PC-3 (cell line): ENCODE measurements around the gene PPP1R12A. TPM values are rescaled to one million over a fixed set of nuclear protein-coding genes. Genes with fewer than 3 reads are reported as not detected.

Experiments
- ATAC-seq: fragments of 200-7000 bp; cut with Tn5 transposase; 2 replicates; pipeline ENCODE4 v1.9.1; 2020; ENCODE audit warnings: mild to moderate bottlenecking, moderate library complexity
- BruUV-seq: library from RNA; stranded (reverse); fragments of 400-500 nt; replicated peaks from 2 replicates; lab custom pipeline; 2021; lab: Mats Ljungman, UMichigan
- CTCF ChIA-PET: fragments of 300-600 bp; sonication (Branson Sonifier 250); formaldehyde crosslinking; loops from one replicate; lab custom pipeline; 2022; ENCODE audit warnings: antibody characterized with exemption; lab: Charles Lee
- POLR2A ChIA-PET: fragments of 300-600 bp; sonication (Branson Sonifier 250); formaldehyde crosslinking; loops from one replicate; lab custom pipeline; 2022; ENCODE audit warnings: antibody characterized with exemption; ENCODE audit not compliant: unreplicated experiment; lab: Charles Lee
- DNase-seq: peaks from one replicate; pipeline ENCODE4 v3.0.0-alpha.2; 2015
- H2AFZ ChIP-seq: fragments of 300-600 bp; sonication (generic); 2 replicates; pipeline ENCODE4 v1.6.0; 2016; ENCODE audit warnings: antibody characterized with exemption, low read length
- H3F3A ChIP-seq: fragments of 300-600 bp; sonication (generic); one replicate; pipeline ENCODE4 v1.6.0; 2017; ENCODE audit warnings: antibody characterized with exemption, low read length, control low read depth, mild to moderate bottlenecking; ENCODE audit not compliant: unreplicated experiment
- H3K27ac ChIP-seq: fragments of 300-600 bp; sonication (generic); 2 replicates; pipeline ENCODE4 v1.5.1; 2016; ENCODE audit warnings: mild to moderate bottlenecking, low read length
- H3K27me3 ChIP-seq: fragments of 300-600 bp; sonication (generic); 2 replicates; pipeline ENCODE4 v1.6.1; 2016; ENCODE audit warnings: low read length, mixed read lengths
- H3K36me3 ChIP-seq: fragments of 300-600 bp; sonication (generic); 2 replicates; pipeline ENCODE4 v1.6.1; 2016; ENCODE audit warnings: low read depth, mixed run types, low read length, mixed read lengths
- H3K4me1 ChIP-seq: fragments of 300-600 bp; sonication (generic); 2 replicates; pipeline ENCODE4 v1.5.1; 2016; ENCODE audit warnings: low read length; ENCODE audit not compliant: insufficient read depth
- H3K4me2 ChIP-seq: fragments of 300-600 bp; sonication (generic); 2 replicates; pipeline ENCODE4 v1.6.0; 2016; ENCODE audit warnings: low read length
- H3K4me3 ChIP-seq: fragments of 300-600 bp; sonication (generic); 2 replicates; pipeline ENCODE4 v1.5.1; 2016; ENCODE audit warnings: mild to moderate bottlenecking, low read length, mixed read lengths
- H3K79me2 ChIP-seq: fragments of 300-600 bp; sonication (generic); 2 replicates; pipeline ENCODE4 v1.6.1; 2017; ENCODE audit warnings: low read length, mixed read lengths
- H3K9ac ChIP-seq: fragments of 300-600 bp; sonication (generic); 2 replicates; pipeline ENCODE4 v1.6.0; 2016; ENCODE audit warnings: mild to moderate bottlenecking, low read length
- H3K9me2 ChIP-seq: fragments of 300-600 bp; sonication (generic); replicated peaks from 2 replicates; pipeline ENCODE4 v1.6.1; 2016; ENCODE audit warnings: mixed run types, low read length, mixed read lengths
- H3K9me3 ChIP-seq: fragments of 300-600 bp; sonication (generic); 2 replicates; pipeline ENCODE4 v1.6.1; 2016; ENCODE audit warnings: low read length, mixed read lengths
- H4K20me1 ChIP-seq: fragments of 300-600 bp; sonication (generic); 2 replicates; pipeline ENCODE4 v1.6.1; 2016; ENCODE audit warnings: low read length, mixed read lengths
- CTCF ChIP-seq: fragments of 300-600 bp; sonication (generic); conservative IDR thresholded peaks from 2 replicates; pipeline ENCODE4 v1.5.1; 2017; ENCODE audit warnings: antibody characterized with exemption, low read depth, mild to moderate bottlenecking, low read length
- EZH2 ChIP-seq: fragments of 300-600 bp; sonication (generic); IDR thresholded peaks from one replicate; pipeline ENCODE4 v1.6.1; 2017; ENCODE audit warnings: antibody characterized with exemption, mild to moderate bottlenecking, low read length; ENCODE audit not compliant: unreplicated experiment
- EZH2phosphoT487 ChIP-seq: fragments of 300-600 bp; sonication (generic); IDR thresholded peaks from 2 replicates; pipeline ENCODE4 v1.6.1; 2018; ENCODE audit warnings: mild to moderate bottlenecking, antibody characterized with exemption, low read length, borderline replicate concordance
- intact Hi-C: fragments of 100-400 bp; cut with micrococcal nuclease; formaldehyde crosslinking; loops from 2 replicates; pipeline ENCODE4 v1.9.0; 2023
- total RNA-seq: library from RNA; depleted of rRNA; stranded (reverse); fragments of >200 nt; gene quantifications from 2 replicates; pipeline ENCODE4 v1.2.3, GENCODE V29; 2014

The PPP1R12A gene
- total RNA-seq, 1 experiment from 2014 or later, result 43.2 TPM

- no peak overlapping the region for H3K4me2 ChIP-seq
- ATAC-seq (no peak), DNase-seq (no peak)
- H3K4me1 ChIP-seq, result no peaks in the 10 kb centered on the region
- ChIA-PET CTCF (no interaction called here), POLR2A (no interaction called here)
- intact Hi-C loops, result loop anchor here (5.0 kb wide), 1 partner anchor 426 kb away; no protein-coding TSS in a partner anchor
- no peak overlapping the region for H2AFZ ChIP-seq
- no peaks in the 10 kb centered on the region for H3K9me2 ChIP-seq
- no peaks in the 10 kb centered on the region for H3F3A ChIP-seq
- peaks cover 3% of the 10 kb centered on the region; the same call in 1 of the 2 replicates for H3K36me3 ChIP-seq
- peaks cover 5% of the 10 kb centered on the region; the same call in 1 of the 2 replicates for H3K9me3 ChIP-seq
- H3K9ac ChIP-seq, result no peak overlapping the region
- H3K27me3 ChIP-seq, result no peaks in the 10 kb centered on the region
- no peak for TF ChIP-seq EZH2
- TF ChIP-seq EZH2phosphoT487, result no peak
- no peak for TF ChIP-seq CTCF
- H4K20me1 ChIP-seq, result no peaks in the 10 kb centered on the region
- H3K27ac ChIP-seq, result no peak overlapping the region
- H3K4me3 ChIP-seq, result no peak overlapping the region
- H3K79me2 ChIP-seq, result no peaks in the 10 kb centered on the region
- no TSS peak for BruUV-seq
Measured at GRCh38 chr12:79761341-79761740, 173.6 kb downstream of the PPP1R12A start.

DNA sequence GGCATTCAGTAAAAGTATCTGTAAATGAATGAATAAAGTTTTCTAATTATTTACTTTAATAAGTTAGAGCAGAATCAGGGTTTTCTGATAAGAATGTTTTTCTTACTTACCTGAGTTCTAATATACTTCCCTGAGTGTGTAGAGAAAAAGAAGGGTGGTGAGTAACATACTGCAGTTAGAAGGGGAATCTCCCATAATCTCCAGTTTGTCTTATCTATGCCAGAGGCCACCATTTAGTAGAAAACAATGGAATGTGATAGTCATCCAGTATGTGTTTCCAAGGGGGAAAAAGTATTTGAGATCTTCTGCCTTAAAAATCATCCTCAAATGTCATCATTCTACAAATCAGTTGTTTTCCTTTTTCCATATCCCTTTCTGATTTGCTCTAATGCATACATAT, 187.6 kb downstream of the PPP1R12A start:
- Histone ChIP-seq H3K79me2 (no peaks in the 10 kb centered on the region), H3K36me3 (no peaks in the 10 kb centered on the region), H3K4me1 (no peaks in the 10 kb centered on the region), H3K27me3 (no peaks in the 10 kb centered on the region), H4K20me1 (no peaks in the 10 kb centered on the region), H3K4me2 (no peak overlapping the region), H3K9me2 (no peaks in the 10 kb centered on the region), H3K4me3 (no peak overlapping the region), H2AFZ (no peak overlapping the region), H3K9ac (no peak overlapping the region), H3F3A (no peaks in the 10 kb centered on the region), H3K9me3 (no peaks in the 10 kb centered on the region), H3K27ac (no peak overlapping the region)
- DNase-seq, result no peak
- CTCF ChIA-PET, result no interaction called here
- ATAC-seq, result no peak
- no TSS peak for BruUV-seq
- POLR2A ChIA-PET, result no interaction called here
- TF ChIP-seq CTCF, result no peak
- TF ChIP-seq EZH2phosphoT487, result no peak
- no peak for TF ChIP-seq EZH2
- intact Hi-C loops, result no loop called here
